HG02938 (cell line): ENCODE measurements around the gene PDZD4.

ENCODE experiments used
- ATAC-seq: cut with Tn5 transposase; IDR thresholded peaks from one replicate; pipeline ENCODE4 v1.9.1; 2021; ENCODE audit warnings: mild to moderate bottlenecking, moderate library complexity; ENCODE audit not compliant: unreplicated experiment

The PDZD4 gene, protein sequence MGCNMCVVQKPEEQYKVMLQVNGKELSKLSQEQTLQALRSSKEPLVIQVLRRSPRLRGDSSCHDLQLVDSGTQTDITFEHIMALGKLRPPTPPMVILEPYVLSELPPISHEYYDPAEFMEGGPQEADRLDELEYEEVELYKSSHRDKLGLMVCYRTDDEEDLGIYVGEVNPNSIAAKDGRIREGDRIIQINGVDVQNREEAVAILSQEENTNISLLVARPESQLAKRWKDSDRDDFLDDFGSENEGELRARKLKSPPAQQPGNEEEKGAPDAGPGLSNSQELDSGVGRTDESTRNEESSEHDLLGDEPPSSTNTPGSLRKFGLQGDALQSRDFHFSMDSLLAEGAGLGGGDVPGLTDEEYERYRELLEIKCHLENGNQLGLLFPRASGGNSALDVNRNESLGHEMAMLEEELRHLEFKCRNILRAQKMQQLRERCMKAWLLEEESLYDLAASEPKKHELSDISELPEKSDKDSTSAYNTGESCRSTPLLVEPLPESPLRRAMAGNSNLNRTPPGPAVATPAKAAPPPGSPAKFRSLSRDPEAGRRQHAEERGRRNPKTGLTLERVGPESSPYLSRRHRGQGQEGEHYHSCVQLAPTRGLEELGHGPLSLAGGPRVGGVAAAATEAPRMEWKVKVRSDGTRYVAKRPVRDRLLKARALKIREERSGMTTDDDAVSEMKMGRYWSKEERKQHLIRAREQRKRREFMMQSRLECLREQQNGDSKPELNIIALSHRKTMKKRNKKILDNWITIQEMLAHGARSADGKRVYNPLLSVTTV

DNA sequence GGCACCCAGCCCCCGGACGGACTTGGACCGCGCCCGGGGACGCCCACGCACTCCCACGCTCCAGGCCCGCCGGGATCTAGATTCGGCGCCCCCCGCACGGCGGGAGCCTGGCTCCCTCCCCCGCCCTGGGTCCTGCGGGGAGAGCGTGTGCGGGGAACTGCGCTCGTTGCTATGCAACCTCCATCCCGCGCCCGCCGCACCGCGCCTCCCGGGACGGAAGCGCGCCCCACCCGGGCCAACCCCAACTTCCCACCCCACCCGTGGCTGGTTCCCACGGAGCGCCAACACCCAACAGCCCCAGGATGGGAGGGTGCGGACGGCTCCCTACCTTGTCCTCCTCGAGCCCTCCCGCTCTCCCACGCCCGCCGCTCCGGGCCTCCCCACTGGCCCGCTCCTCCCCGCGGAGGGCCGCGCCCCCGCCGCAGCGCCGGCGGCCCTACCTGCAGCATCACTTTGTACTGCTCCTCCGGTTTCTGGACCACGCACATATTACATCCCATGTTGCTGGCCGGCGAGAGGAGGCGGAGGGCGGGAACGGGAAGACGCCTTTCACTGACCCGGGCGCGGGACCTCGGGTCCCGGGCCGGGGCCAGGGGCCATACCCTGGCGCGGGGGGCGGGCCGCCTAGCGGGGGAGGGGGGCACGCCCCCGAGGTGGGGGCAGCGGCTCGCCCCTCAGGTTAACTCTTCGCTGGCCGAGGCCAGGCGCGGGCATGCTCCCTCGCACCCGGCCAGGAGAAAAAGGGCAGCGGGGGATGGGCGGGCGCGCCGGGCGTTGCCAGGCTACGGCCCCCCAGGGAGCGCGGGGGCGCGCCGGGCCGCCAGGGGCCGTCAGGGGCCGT lies at the start of gene PDZD4:
PDZD4 (minus strand) TSS at position 746 of the 841 bp plus-strand sequence; CDS start at position 500, 246 bp downstream.
- no peak for ATAC-seq

DNA sequence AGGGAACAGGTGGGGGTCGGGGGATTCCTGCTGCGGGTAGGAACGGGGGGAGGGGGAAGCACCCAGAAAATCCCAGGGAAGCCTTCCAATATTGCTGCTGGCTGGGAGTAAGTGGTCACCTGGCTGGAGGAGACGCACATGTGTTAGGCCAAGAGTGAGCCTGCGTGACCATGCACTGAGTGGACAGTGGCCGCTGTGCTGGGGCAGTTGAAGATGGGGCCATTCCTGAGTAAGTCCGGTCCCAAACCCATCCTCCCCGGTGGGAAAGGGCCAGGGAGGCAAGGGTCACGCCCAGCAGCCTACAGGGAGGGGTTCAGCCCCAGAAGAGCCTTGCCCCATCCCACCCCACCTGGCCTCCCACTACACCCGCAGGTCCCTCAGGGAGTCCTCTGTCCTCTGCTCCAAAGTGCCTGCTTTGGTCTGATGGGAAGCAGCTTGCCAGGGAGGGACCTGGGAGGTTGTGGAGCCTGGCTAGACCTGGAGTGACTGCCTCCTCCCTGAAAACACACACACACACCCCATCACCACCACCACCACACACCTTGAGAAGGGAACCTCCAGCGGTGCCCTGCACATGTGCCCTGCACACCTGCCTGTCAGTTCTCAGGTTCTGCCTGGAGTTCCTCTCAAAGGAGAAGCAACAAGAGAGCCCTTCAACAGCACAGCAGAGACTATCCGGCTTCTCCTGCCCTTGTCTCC lies 49.5 kb upstream of the PDZD4 start:
- no peak for ATAC-seq

DNA sequence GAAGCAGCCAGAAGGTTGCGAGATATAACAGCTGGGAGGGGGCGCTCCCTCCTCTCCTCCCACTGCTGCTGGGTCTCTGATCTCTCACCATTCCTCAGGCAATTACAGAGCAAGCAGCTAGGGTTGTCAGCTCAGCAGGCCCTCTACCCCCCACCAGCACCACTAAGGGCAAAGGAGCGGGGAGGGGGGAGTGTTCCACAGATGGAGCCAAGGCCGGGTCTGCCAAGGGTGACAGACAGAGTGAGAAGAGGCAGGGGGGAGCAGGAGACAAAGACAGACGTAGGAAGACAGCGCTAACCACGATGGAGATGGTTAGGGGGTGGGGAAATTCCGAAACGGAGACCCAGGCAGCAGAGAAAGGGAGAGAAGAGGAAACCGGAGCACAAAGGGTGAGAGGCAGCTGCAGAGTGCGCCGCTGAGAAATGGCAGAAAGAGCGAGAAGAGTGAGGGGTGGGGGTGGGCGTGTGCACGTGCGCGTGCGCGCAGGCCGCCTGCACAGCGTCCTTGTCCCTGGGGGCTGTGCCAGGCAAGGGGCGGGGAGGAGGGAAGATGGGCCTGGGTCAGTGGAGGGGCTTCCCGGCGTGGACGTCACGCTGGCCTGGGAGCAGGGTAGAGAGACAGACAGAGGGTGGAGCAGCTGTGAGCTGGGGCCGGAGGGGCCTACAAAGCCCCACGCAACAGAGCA lies 48.8 kb upstream of the PDZD4 start:
- no peak for ATAC-seq

DNA sequence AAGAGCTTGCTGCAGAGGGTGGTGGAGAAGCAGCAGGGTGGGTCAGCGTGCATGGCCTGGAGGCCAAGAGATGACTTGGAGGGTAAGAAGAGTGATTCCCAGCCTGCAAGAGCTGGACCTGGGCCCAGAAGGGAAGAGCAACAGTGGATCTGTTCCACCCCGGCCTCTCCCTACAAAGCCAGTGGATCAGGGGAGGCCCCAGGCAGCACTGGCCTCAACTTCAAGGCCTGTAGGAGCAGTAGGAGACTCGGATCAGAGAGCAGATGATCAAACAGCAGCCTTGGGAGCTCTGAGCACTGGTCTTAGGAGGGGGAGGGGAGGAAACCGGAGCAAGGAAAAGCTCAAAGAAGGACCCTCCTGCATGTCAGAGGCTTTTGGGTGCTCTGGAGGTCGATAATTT lies 48.0 kb upstream of the PDZD4 start:
- no peak for ATAC-seq

DNA sequence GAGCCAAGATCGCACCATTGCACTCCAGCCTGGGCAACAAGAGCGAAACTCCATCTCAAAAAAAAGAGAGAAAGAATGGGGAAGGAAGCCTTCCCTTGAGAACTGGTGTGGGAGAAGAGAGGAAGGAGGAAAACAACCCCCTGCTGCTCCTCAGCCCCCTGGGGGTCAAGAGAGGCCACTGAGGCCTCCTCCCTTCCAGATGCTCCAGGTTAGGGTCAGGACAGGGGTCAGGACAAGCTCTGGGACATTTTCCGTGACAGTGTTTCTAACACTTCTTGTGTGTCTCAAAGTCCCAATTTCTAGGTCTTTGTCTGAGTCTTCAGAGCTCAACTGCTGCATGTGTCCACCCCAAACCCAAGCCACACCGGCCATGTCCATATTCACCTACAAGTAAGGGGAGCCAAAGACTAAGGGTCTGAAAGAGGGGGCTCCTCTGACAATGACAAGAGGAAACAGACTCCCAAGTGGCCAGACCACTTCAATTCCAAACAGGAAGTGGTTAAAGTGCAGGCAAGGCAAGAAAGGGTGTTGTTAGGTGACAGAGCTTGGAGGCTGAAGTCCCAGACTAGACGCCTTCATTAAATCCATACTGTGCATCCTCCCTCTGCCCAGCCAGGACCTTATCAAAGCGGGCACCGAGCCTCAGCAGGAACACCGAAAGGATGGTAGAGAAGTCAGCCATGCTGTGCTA lies 47.4 kb upstream of the PDZD4 start:
- no peak for ATAC-seq

DNA sequence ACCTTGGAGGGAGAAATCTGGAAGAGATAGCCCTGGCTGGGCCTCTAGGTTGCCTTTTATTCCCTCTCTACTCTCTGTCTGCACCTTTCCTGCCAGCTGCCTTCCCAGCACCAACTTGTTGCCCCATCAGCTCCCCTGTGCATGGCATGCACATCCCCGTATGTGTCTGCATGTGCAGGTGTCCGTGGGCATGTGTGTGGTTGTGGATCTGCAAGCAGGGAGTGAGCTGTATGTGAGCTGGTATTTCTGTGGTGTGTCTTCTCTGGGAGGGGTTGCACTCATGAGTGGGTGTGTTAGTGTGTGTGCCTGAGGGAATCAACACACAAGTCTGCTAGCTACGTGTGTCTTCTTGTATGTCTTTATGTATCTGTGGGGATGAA lies 45.8 kb upstream of the PDZD4 start:
- ATAC-seq: no peak

DNA sequence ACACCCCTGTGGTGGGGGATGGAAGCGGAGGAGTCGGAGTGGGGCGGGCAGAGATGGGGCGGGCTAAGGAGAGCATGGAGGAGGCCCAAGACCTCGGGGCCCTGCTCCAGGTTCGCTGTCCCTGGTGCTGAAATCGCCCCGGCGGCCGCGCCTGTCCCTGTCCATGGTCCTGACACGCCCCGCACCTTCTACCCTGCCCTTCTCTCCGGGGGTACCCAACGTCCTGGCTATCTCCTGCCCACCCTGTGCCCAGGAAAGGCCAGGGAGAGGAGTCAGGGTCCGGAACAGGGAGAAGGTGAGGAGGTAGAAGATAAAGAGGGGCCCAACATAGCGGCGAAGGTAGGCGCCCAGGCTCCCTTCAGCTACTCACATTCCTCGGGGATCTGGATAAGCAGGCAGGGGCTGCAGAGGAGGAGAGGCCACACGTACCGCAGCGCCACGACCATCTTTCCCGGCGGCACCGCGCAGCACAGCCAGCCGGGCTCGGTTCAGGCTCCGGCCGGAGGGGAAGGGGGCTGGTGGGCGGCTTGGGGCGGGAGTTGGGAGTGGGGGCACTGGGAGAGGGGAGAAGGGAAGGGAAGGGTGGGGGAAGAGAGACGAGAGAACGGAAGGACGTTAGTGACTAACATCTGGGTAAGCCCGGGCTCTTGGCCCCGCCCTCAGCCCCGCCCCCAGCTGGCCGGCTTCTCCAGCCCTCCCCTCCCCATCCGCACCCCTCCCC lies 45.2 kb upstream of the PDZD4 start:
- no peak for ATAC-seq

DNA sequence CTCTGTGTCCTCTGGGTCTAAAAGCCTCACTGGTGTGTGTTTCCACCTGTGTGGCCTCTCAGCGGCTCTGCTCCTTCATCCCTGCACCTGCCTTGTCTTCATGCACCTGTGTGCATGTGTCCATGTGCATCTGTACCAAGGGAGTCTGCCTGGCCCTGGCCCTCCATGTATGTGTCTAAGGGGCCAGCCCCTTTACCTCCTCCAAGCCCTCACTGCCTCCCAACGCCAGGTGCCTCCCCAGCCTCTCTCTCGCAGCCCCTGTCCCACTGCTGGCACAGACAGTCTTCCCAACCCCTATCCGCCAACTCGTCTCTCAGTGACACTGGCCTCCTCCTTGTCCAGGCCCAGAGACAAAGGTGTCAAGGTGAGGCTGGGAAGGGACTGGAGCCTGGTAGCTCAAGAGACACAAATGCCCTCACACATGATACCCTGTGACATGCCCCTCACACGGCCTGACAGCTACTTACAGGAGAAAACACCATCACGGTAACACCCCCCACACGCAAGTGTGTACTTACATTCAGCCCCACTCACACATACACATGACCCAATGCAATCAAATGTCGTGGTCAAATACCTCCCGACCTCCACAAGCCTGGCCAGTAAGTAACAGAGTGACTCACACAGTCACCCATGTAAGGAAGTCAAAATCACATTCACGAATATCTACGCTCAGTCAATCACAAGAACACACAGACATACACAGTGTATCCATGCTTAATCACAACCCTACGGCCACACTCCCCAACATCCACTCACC lies 44.2 kb upstream of the PDZD4 start:
- no peak for ATAC-seq

DNA sequence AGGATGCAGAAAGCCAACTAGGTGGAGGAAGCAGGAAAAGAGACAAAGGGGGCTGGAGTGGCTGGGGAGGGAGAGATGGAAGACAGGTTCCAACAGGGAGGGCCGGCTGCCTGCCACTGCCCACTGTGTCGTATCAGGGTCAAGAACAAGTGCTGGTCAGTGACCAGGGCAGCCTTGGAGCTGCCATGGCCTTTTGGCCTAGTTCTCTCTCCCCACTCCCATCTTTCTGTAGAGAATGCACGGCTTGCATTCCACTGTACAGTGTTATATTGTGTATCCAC lies 43.7 kb upstream of the PDZD4 start:
- no peak for ATAC-seq

DNA sequence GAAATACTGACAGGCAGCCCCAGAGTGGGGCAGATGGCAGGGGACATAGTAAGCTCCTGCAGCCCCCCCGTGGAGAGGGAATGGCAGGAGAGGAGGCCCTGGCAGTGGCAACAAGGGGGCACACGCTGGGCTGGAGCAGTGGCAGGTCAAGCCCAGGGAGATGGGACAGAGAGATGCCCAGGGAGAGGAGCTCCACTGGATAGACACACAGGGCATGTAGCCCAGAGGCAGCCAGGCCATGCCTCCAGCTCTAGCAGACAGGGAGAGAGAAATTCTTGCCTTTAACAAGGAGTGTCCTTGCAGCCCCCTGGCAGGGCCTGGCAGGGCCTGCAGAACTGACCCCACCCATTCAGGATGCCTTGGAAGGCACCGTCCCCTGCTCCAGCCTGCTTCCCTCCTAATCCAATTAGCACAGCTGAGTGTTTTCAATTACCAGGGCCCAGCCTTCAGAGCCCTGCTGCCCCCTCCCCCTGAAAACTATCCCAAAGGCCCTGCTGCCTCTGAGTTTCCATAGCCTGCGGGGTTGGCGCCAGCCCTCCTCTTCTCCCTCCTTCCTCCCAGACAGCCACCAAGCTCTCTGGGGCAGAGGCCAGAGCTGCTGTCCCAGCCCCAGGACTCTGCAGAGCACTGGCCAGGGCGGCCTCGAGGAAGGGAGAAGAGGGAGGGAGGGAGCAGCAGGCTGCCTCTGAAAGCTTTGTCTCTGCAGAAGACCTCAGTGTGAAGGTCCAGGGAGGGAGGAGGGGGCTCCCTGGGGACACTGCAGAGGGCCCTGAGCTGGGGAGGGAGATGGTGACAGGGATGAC lies 43.1 kb upstream of the PDZD4 start:
- no peak for ATAC-seq

DNA sequence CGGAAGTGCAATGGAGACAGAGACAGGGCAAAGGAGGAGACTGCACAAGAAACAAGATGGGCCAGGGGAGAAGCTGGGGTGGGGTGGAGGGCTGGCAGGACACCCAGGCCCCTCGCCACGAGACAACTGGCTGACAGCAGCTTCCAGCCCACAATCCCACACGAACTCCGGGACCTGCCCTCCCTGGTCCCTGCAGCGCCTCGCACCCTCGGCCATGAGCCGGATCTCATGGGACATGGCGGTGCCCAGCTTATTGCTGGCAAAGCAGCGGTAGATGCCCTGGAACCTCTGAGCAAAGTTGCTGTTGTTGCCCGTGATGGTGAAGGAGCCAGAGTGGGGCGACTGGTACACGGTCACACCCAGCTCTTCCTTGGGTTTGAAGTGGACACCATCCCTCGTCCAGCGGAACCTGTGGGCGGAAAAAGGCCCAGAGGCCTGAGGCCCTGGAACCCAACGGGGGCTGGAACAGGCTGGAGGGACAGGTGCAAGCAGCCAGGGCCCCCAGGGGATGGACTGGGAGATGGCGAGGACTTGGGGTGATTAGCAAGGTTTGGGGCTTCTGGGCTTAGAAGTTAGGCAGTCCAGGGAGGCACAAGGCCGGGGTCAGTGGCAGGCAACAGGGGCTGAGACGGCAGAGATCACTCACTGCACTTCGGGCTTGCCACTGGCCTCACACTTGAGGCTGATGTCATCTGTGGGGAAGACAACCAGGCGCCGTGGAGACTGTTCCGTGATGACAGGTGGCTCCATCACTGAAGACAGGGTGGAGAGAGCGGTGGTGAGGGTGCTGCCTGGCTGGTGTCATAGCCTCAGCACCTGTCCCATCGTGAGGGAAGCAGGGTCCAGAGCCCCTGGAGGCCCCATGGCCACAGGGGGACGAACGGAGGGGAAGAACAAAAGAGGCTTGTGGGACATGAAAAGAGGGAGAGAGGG lies 41.9 kb upstream of the PDZD4 start:
- no peak for ATAC-seq

DNA sequence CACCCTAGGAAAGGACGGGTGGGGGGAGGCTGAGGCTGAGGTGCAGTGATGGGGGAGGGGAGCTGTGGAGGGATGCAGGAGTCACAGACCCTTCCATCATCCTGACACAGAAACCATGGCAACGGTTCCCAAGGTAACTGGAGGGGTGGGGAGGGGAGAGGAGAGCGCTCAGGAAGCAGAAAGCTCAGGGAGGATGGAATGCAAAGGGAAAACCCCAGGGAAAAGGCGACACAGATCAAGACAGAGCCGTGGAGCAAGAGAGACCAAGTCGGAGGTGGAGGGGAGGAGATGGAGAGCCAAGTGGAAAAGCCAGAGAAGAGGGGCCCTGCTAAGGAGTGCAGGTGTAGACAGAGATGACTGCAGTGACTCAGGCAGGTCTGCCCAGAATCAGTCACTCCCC lies 41.1 kb upstream of the PDZD4 start:
- ATAC-seq: no peak

DNA sequence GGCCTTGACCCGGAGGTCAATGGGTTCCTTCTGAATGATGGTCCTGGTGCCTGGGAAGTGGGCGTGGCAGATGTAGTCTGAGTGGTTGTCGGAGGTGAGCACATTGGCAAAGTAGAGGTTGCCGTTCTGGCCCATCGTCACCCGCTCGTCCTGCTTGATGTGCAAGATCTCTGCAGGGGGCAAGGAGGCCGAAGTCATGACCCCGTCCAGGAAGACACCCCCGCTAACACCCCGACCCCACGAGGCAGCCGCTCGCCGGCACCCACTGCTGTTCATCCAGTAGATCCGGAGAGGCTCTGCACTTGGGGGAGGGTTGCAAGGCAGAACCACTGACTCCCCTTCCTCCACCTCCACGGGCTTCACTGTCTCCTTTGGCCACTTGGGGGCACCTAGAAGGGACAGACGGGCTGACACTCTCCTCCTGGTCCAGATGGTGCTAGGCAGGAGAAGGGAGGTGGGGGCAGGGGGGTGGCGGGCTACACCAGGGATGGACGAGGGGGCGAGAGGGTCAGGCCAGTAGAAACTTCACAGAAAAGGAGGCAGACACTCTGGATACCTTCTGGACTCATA lies 40.5 kb upstream of the PDZD4 start:
- ATAC-seq: no peak

DNA sequence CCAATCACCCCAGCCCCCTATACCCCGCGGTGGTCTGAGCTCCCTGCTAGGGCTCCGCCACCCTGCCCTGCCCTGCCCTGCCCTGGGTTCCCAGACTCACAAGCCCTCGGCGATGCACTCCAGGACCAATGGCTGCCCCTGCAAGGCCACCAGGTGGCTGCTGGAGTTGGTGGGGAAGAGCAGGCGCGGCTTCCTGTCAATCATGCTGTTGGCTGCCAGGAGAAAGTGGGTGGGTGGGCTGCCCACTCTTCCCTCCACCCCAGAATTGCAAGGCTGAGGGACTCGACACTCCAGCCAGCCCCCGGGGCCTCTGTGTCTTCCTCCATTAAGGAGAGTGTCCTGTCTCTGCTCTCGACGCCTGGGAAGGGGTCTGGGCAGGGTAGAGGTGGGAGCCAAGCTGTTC lies 39.9 kb upstream of the PDZD4 start:
- ATAC-seq: no peak

DNA sequence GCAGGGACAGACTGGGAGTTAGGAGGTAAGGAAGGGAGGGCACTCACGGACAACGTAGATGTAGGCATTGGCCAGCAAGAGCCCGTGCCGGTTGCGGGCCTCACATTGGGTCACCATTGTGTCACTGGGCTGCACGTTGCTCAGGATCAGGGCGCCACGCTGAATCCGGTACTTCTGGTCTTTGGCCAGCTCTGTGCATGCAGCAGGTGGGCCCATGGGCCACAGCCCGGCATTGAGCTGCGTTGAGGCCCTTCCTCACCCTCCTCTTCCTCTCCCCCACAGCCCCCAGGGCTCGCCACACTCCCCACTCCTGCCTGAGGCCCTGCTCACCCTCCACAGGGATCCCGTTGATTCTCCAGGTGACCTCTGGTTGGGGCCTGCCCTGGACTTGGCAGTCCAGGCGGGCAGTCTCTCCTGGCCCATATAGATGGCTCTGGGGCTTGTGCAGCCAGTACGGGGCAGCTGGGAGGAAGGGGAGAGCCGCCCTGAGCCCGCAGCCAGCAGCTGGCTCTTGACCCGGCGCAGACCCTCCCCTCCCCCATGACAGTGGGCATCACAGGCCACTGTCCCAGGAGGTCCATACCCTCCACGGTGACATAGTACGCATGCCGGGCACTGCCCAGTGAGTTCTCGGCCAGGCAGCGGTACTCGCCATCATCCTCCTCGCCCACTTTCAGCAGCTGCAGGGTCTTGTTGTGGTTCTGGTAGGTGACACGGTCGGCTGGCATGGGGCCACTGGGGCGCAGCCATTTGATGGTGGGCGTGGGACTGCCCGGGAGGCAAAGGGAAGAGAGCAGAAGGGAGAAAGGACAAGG lies 39.3 kb upstream of the PDZD4 start:
- no peak for ATAC-seq
